Mucosa of stomach (tissue), 1 donor: Measurements from ENCODE around the gene U2SURP.
"Not testable (repeated sequence)": the region's sequence is repeated elsewhere in the genome, so short reads cannot be mapped to it uniquely, and the experiment has no call there.

ENCODE experiments used
- H3K27me3 ChIP-seq: one replicate; pipeline ENCODE4 v1.7.0; 2013; ENCODE audit warnings: mild to moderate bottlenecking, low read length; ENCODE audit not compliant: control insufficient read depth, insufficient read depth
- H3K36me3 ChIP-seq: one replicate; pipeline ENCODE4 v1.7.0; 2013; ENCODE audit warnings: low read length; ENCODE audit not compliant: control insufficient read depth, insufficient read depth
- H3K4me1 ChIP-seq: one replicate; pipeline ENCODE4 v1.7.0; 2013; ENCODE audit warnings: mild to moderate bottlenecking, low read length; ENCODE audit not compliant: control insufficient read depth, insufficient read depth
- H3K4me3 ChIP-seq: one replicate; pipeline ENCODE4 v1.7.0; 2013; ENCODE audit warnings: low read length
- H3K9ac ChIP-seq: one replicate; pipeline ENCODE4 v1.7.0; 2013; ENCODE audit warnings: mild to moderate bottlenecking, low read length, moderate library complexity
- H3K9me3 ChIP-seq: one replicate; pipeline ENCODE4 v1.7.0; 2013; ENCODE audit warnings: mild to moderate bottlenecking, low read length, moderate library complexity; ENCODE audit not compliant: control insufficient read depth
- donor health status: Pancreatic carcinoma.

U2SURP gene

GRCh38 chr3:143001034-143001368 is 369 bp upstream of the U2SURP start:
- Histone ChIP-seq H3K4me3 (peak overlapping the region; percentile 78), H3K27me3 (no peaks in the 10 kb centered on the region), H3K9me3 (no peaks in the 10 kb centered on the region), H3K36me3 (no peaks in the 10 kb centered on the region), H3K4me1 (peaks cover 5% of the 10 kb centered on the region), H3K9ac (peak overlapping the region; percentile 99)

- peaks cover 5% of the 10 kb centered on the region for H3K4me1 ChIP-seq
- H3K27me3 ChIP-seq: no peaks in the 10 kb centered on the region
- no peaks in the 10 kb centered on the region for H3K36me3 ChIP-seq
- H3K9ac ChIP-seq: peak overlapping the region; percentile 99
- H3K4me3 ChIP-seq: peak overlapping the region; percentile 78
- H3K9me3 ChIP-seq: no peaks in the 10 kb centered on the region
Observed at GRCh38 chr3:143002083-143002712, 828 bp downstream of the U2SURP start.

- H3K4me3 ChIP-seq: peak overlapping the region; percentile 78
- H3K36me3 ChIP-seq: no peaks in the 10 kb centered on the region
- no peaks in the 10 kb centered on the region for H3K9me3 ChIP-seq
- no peaks in the 10 kb centered on the region for H3K27me3 ChIP-seq
- H3K9ac ChIP-seq: peak overlapping the region; percentile 99
- H3K4me1 ChIP-seq: peaks cover 5% of the 10 kb centered on the region
Observed at GRCh38 chr3:143002727-143003126, 1.4 kb downstream of the U2SURP start.

- Histone ChIP-seq H3K9me3 (no peaks in the 10 kb centered on the region), H3K4me3 (no peak overlapping the region), H3K36me3 (no peaks in the 10 kb centered on the region), H3K4me1 (peaks cover 5% of the 10 kb centered on the region), H3K27me3 (no peaks in the 10 kb centered on the region), H3K9ac (no peak overlapping the region)
Observed at GRCh38 chr3:143004823-143005222, 3.5 kb downstream of the U2SURP start.

- Histone ChIP-seq H3K9me3 (no peaks in the 10 kb centered on the region), H3K4me1 (no peaks in the 10 kb centered on the region), H3K27me3 (no peaks in the 10 kb centered on the region), H3K4me3 (no peak overlapping the region), H3K9ac (no peak overlapping the region), H3K36me3 (no peaks in the 10 kb centered on the region)
Observed at GRCh38 chr3:143010024-143010423, 8.7 kb downstream of the U2SURP start.

GRCh38 chr3:143011705-143012104 is 10.3 kb downstream of the U2SURP start:
- Histone ChIP-seq H3K4me1 (no peaks in the 10 kb centered on the region), H3K27me3 (no peaks in the 10 kb centered on the region), H3K9me3 (no peaks in the 10 kb centered on the region), H3K9ac (no peak overlapping the region), H3K36me3 (peaks cover under 1% of the 10 kb centered on the region), H3K4me3 (no peak overlapping the region)

GRCh38 chr3:143014921-143015320 is 13.6 kb downstream of the U2SURP start:
- Histone ChIP-seq H3K27me3 (no peaks in the 10 kb centered on the region), H3K4me1 (no peaks in the 10 kb centered on the region), H3K9me3 (no peaks in the 10 kb centered on the region), H3K4me3 (no peak overlapping the region), H3K9ac (no peak overlapping the region), H3K36me3 (peaks cover 14% of the 10 kb centered on the region)

- Histone ChIP-seq H3K27me3 (no peaks in the 10 kb centered on the region), H3K4me1 (no peaks in the 10 kb centered on the region), H3K36me3 (peaks cover 14% of the 10 kb centered on the region)
Observed at GRCh38 chr3:143016321-143016972, 15.1 kb downstream of the U2SURP start.

GRCh38 chr3:143024351-143024960 is 23.1 kb downstream of the U2SURP start:
- Histone ChIP-seq H3K4me3 (no peak overlapping the region), H3K27me3 (no peaks in the 10 kb centered on the region), H3K9me3 (no peaks in the 10 kb centered on the region), H3K4me1 (no peaks in the 10 kb centered on the region), H3K9ac (no peak overlapping the region), H3K36me3 (no peaks in the 10 kb centered on the region)

More at GRCh38 chr3:143016321-143016972, 15.1 kb downstream of the U2SURP start:
- Histone ChIP-seq H3K9ac (no peak overlapping the region), H3K4me3 (no peak overlapping the region), H3K9me3 (no peaks in the 10 kb centered on the region)

GRCh38 chr3:143031327-143031726 is 30.0 kb downstream of the U2SURP start:
- Histone ChIP-seq H3K4me3 (no peak overlapping the region), H3K9ac (no peak overlapping the region), H3K27me3 (no peaks in the 10 kb centered on the region), H3K9me3 (no peaks in the 10 kb centered on the region), H3K4me1 (no peaks in the 10 kb centered on the region), H3K36me3 (no peaks in the 10 kb centered on the region)

GRCh38 chr3:143031796-143032387 is 30.5 kb downstream of the U2SURP start:
- H3K4me3 ChIP-seq, H3K27me3 ChIP-seq, H3K4me1 ChIP-seq, H3K9me3 ChIP-seq, H3K36me3 ChIP-seq, H3K9ac ChIP-seq: not testable (repeated sequence)

- no peaks in the 10 kb centered on the region for H3K9me3 ChIP-seq
- H3K36me3 ChIP-seq: no peaks in the 10 kb centered on the region
- H3K27me3 ChIP-seq: no peaks in the 10 kb centered on the region
- H3K9ac ChIP-seq: no peak overlapping the region
- H3K4me1 ChIP-seq: no peaks in the 10 kb centered on the region
- no peak overlapping the region for H3K4me3 ChIP-seq
Observed at GRCh38 chr3:143035466-143036211, 34.3 kb downstream of the U2SURP start.
